Neuronal stem cell (in vitro differentiated cells): Measurements from ENCODE around the gene TRIM67.

Experiments used
- DNase-seq: peaks from one replicate; pipeline ENCODE4 v3.0.0-alpha.2; 2013; ENCODE audit warnings: low spot score
- H2AFZ ChIP-seq: one replicate; pipeline ENCODE4 v1.6.1; 2013; ENCODE audit warnings: mild to moderate bottlenecking, low read length, inconsistent platforms
- H2AK5ac ChIP-seq: 2 replicates; pipeline ENCODE4 v1.6.1; 2013; ENCODE audit warnings: low read depth, mild to moderate bottlenecking, inconsistent platforms, low read length, moderate library complexity, mixed read lengths
- H2BK120ac ChIP-seq: 2 replicates; pipeline ENCODE4 v1.6.1; 2013; ENCODE audit warnings: low read depth, mild to moderate bottlenecking, inconsistent platforms, low read length, moderate library complexity, mixed read lengths
- H2BK12ac ChIP-seq: one replicate; pipeline ENCODE4 v1.6.1; 2013; ENCODE audit warnings: low read length, inconsistent platforms
- H2BK15ac ChIP-seq: 2 replicates; pipeline ENCODE4 v1.6.1; 2013; ENCODE audit warnings: mild to moderate bottlenecking, low read length, inconsistent platforms, mixed read lengths
- H2BK5ac ChIP-seq: one replicate; pipeline ENCODE4 v1.6.1; 2013; ENCODE audit warnings: inconsistent platforms, mild to moderate bottlenecking, low read length, moderate library complexity
- H3K14ac ChIP-seq: one replicate; pipeline ENCODE4 v1.6.1; 2013; ENCODE audit warnings: low read length, inconsistent platforms
- H3K18ac ChIP-seq: 2 replicates; pipeline ENCODE4 v1.6.1; 2013; ENCODE audit warnings: low read length, inconsistent platforms
- H3K23ac ChIP-seq: 2 replicates; pipeline ENCODE4 v1.6.1; 2013; ENCODE audit warnings: low read depth, mild to moderate bottlenecking, mixed read lengths, low read length, inconsistent platforms; ENCODE audit not compliant: poor library complexity
- H3K27ac ChIP-seq: replicated peaks from 3 replicates; pipeline ENCODE4 v1.5.1; 2013; ENCODE audit warnings: low read length, inconsistent platforms
- H3K27me3 ChIP-seq, 3 experiments: 2 replicates each; pipeline ENCODE4 v1.6.1; 2013; ENCODE audit warnings: low read length in 3 of 3, mild to moderate bottlenecking in 2 of 3, inconsistent platforms in 1 of 3, low read depth in 1 of 3, mixed read lengths in 1 of 3, moderate library complexity in 1 of 3; ENCODE audit not compliant: control insufficient read depth in 3 of 3, insufficient read depth in 3 of 3
- H3K36me3 ChIP-seq, 2 donors: replicated peaks in 1 of 2; 2 replicates each; pipeline ENCODE4 v1.6.1; 2013; ENCODE audit warnings: low read length in 2 of 2; ENCODE audit not compliant: control insufficient read depth in 2 of 2, insufficient read depth in 2 of 2
- H3K4ac ChIP-seq: 2 replicates; pipeline ENCODE4 v1.6.1; 2013; ENCODE audit warnings: inconsistent platforms, mild to moderate bottlenecking, low read length, moderate library complexity
- H3K4me1 ChIP-seq, 2 donors: 1 replicate in 1 of 2; 2 replicates in 1 of 2; pipeline ENCODE4 v1.6.1; 2013; ENCODE audit warnings: low read length in 2 of 2, low read depth in 1 of 2; ENCODE audit not compliant: control insufficient read depth in 2 of 2, insufficient read depth in 1 of 2
- H3K4me2 ChIP-seq: one replicate; pipeline ENCODE4 v1.6.1; 2013; ENCODE audit warnings: mild to moderate bottlenecking, low read length, inconsistent platforms; ENCODE audit not compliant: insufficient read depth, poor library complexity, severe bottlenecking
- H3K4me3 ChIP-seq, 2 donors: 2 replicates each; pipeline ENCODE4 v1.5.1; 2013; ENCODE audit warnings: low read length in 2 of 2, mild to moderate bottlenecking in 2 of 2, inconsistent platforms in 1 of 2, moderate library complexity in 1 of 2
- H3K79me1 ChIP-seq: one replicate; pipeline ENCODE4 v1.6.1; 2013; ENCODE audit warnings: low read depth, mild to moderate bottlenecking, inconsistent platforms, low read length, moderate library complexity
- H3K9ac ChIP-seq: one replicate; pipeline ENCODE4 v1.6.1; 2013; ENCODE audit warnings: mild to moderate bottlenecking, low read depth, low read length, inconsistent platforms; ENCODE audit not compliant: poor library complexity
- H3K9me3 ChIP-seq, 2 donors: replicated peaks in 1 of 2; 2 replicates each; pipeline versions ENCODE3 to v1.6.1; 2013; ENCODE audit warnings: low read length in 2 of 2, mild to moderate bottlenecking in 2 of 2, inconsistent platforms in 1 of 2, low read depth in 1 of 2, mixed read lengths in 1 of 2, moderate library complexity in 1 of 2; ENCODE audit not compliant: control insufficient read depth in 2 of 2, insufficient read depth in 1 of 2
- H4K8ac ChIP-seq: one replicate; pipeline ENCODE4 v1.6.1; 2013; ENCODE audit warnings: low read depth, mild to moderate bottlenecking, inconsistent platforms, low read length, moderate library complexity
- H4K91ac ChIP-seq: one replicate; pipeline ENCODE4 v1.6.1; 2013; ENCODE audit warnings: low read length, low read depth, mild to moderate bottlenecking, inconsistent platforms; ENCODE audit not compliant: poor library complexity
- WGBS, 2 donors: extraction: QIAGEN DNeasy Blood & Tissue Kit; methylation state at CpG; one replicate each; pipeline ENCODE4 v1.1.7; 2013; ENCODE audit warnings: missing lambda C conversion rate in 2 of 2, mixed read lengths in 1 of 2; ENCODE audit not compliant: insufficient read length in 2 of 2, insufficient replicate concordance in 1 of 2; ENCODE audit errors: extremely low coverage in 2 of 2; 5-methylcytosine and 5-hydroxymethylcytosine counted together

The TRIM67 gene

GRCh38 chr1:231240883-231241735 is 79.3 kb downstream of the TRIM67 start, which contains the start of gene GNPAT:
Gene GNPAT (plus strand): TSS chr1:231241212. CDS start chr1:231241379, 167 bp downstream.
- H3K14ac ChIP-seq: peak within 1 kb of the TSS; percentile 47
- peak within 1 kb of the TSS; percentile 75 to 94 for H3K4me3 ChIP-seq
- H3K27me3 ChIP-seq: no peaks in the 10 kb centered on the region
- H3K9me3 ChIP-seq: peaks cover 0 to 2% of the 10 kb centered on the region in 2 donors
- H3K4ac ChIP-seq: no peak within 1 kb of the TSS
- H3K27ac ChIP-seq: peak within 1 kb of the TSS; percentile 56
- peak within 1 kb of the TSS; percentile 69 for H3K4me2 ChIP-seq
- H4K91ac ChIP-seq: no peak within 1 kb of the TSS
- peak within 1 kb of the TSS; percentile 90 for H3K23ac ChIP-seq
- no peak within 1 kb of the TSS for H2BK5ac ChIP-seq
- H3K4me1 ChIP-seq: peaks cover 3 to 7% of the 10 kb centered on the region in 2 donors
- no peak within 1 kb of the TSS for H2BK120ac ChIP-seq
- H2BK12ac ChIP-seq: no peak within 1 kb of the TSS
- peaks cover 10 to 35% of the 10 kb centered on the region in 2 donors for H3K36me3 ChIP-seq
- H3K18ac ChIP-seq: peak within 1 kb of the TSS; percentile 91
- H2AK5ac ChIP-seq: no peak within 1 kb of the TSS
- peaks cover 3% of the 10 kb centered on the region for H3K79me1 ChIP-seq
- H2AFZ ChIP-seq: peak within 1 kb of the TSS; percentile 94
- no peak within 1 kb of the TSS for H4K8ac ChIP-seq
- H3K9ac ChIP-seq: peak within 1 kb of the TSS; percentile 86
- no CpG with 5 or more reads among the region's 51 CpGs for WGBS, 2 donors
- peak; percentile 87 for DNase-seq
- no peak within 1 kb of the TSS for H2BK15ac ChIP-seq

DNA sequence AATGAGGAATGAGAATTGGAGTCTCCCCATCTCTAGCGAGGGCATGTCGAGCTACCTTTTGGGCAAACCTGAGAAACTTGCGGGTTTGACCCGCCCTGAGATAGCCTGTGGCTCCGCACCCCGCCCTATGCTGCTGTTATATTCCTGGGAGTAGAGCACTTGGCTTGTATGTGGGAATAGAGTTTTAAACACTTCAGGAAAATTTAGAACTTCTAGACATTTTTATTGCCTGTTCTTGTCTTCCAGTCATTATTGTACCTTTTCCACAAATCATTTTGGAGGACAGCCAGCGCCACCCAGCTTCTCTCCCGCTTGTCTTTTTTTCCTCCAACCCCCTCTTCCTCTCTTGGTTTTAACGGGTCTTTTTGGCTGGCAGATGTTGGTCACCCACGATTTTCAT is 79.9 kb downstream of the TRIM67 start:
- Histone ChIP-seq H2BK120ac (no peak overlapping the region), H3K9ac (no peak overlapping the region), H3K23ac (no peak overlapping the region), H2AFZ (peak overlapping the region; percentile 94), H4K8ac (no peak overlapping the region), H3K36me3 (peaks cover 10 to 34% of the 10 kb centered on the region in 2 donors), H2BK5ac (no peak overlapping the region), H3K79me1 (peaks cover 3% of the 10 kb centered on the region), H3K27me3 (no peaks in the 10 kb centered on the region), H3K14ac (no peak overlapping the region), H3K4me1 (peaks cover 3 to 7% of the 10 kb centered on the region in 2 donors), H2BK12ac (no peak overlapping the region), H3K18ac (no peak overlapping the region), H3K4me2 (peak overlapping the region; percentile 69), H2BK15ac (no peak overlapping the region), H3K9me3 (peaks cover 0 to 3% of the 10 kb centered on the region in 2 donors), H4K91ac (no peak overlapping the region), H3K4me3 (peak overlapping the region; percentile 75 to 94), H2AK5ac (no peak overlapping the region), H3K27ac (peak overlapping the region; percentile 9), H3K4ac (no peak overlapping the region)
- no peak for DNase-seq
- WGBS, 2 donors: no CpG with 5 or more reads among the region's 10 CpGs

DNA sequence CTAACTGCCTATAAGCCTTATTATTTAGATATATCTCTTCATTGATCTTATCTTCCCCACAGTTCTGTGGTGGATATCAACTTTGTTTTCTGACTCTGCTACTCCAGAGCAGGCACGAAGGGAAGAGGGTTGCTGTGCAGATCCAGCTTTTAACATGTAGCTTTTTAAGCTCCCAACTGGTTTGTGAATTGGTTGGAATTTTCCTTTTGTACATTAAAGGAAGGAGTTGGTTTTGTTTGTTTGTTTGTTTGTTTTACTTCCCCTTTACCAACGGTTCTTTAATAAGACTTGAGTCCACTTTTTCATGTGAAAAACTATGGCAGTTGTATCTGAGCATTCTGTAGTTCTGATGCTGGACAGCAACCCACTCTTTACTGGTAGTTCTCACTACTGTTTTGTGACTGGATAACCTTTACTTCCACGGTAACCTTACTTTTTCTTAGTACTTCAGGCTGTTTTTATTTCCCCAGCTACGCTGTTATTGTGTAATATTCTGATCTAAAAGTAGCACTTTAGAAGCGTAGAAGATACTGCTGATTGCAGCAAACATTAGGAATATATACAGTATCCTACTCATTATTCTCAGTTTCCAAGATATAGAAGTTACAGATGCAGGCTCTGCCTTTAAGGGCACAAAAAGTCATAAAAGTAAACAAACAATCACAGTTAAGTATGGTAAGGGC is 80.8 kb downstream of the TRIM67 start:
- no peak overlapping the region for H2BK120ac ChIP-seq
- no peak overlapping the region for H2BK5ac ChIP-seq
- H3K14ac ChIP-seq: no peak overlapping the region
- H3K27me3 ChIP-seq: no peaks in the 10 kb centered on the region
- no peak overlapping the region for H3K9ac ChIP-seq
- H3K4ac ChIP-seq: no peak overlapping the region
- no peak overlapping the region for H3K23ac ChIP-seq
- peaks cover 3% of the 10 kb centered on the region for H3K79me1 ChIP-seq
- no peak overlapping the region for H2BK15ac ChIP-seq
- peak overlapping the region in 1 of 2 donors; percentile 75 for H3K4me3 ChIP-seq
- no peak overlapping the region for H4K8ac ChIP-seq
- H2AK5ac ChIP-seq: no peak overlapping the region
- peaks cover 5 to 32% of the 10 kb centered on the region in 2 donors for H3K36me3 ChIP-seq
- H3K18ac ChIP-seq: no peak overlapping the region
- H4K91ac ChIP-seq: no peak overlapping the region
- H2AFZ ChIP-seq: no peak overlapping the region
- no peak overlapping the region for H3K4me2 ChIP-seq
- peaks cover 0 to 3% of the 10 kb centered on the region in 2 donors for H3K9me3 ChIP-seq
- H2BK12ac ChIP-seq: no peak overlapping the region
- DNase-seq: no peak
- peaks cover 3 to 7% of the 10 kb centered on the region in 2 donors for H3K4me1 ChIP-seq
- H3K27ac ChIP-seq: no peak overlapping the region
- WGBS, 2 donors: no CpG with 5 or more reads among the region's 5 CpGs

DNA sequence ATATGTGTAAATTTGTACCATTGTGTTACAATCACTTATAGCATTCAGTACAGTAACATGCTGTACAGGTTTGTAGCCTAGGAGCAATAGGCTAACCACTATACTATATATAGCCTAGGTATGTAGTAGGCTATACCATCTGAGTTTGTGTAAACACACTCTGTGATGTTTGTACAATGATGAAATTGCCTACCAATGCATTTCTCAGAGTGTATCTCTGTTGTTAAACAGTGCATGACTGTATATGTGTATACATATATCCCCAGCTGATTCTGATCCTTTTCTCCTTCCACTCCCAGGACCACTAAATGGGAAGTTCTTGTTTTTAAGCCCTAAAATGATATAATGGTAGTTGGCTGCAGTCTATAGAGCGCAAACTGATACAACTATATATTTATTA is 86.9 kb downstream of the TRIM67 start:
- Histone ChIP-seq H3K36me3 (peaks cover 3 to 57% of the 10 kb centered on the region in 2 donors), H3K27me3 (no peaks in the 10 kb centered on the region), H2AFZ (no peak overlapping the region), H3K4me1 (no peaks in the 10 kb centered on the region), H2BK5ac (no peak overlapping the region), H3K18ac (no peak overlapping the region), H3K14ac (no peak overlapping the region), H2BK15ac (no peak overlapping the region), H3K9ac (no peak overlapping the region), H3K23ac (no peak overlapping the region), H4K8ac (no peak overlapping the region), H3K79me1 (no peaks in the 10 kb centered on the region), H3K4me3 (no peak overlapping the region), H3K4me2 (no peak overlapping the region), H3K27ac (no peak overlapping the region), H2BK12ac (no peak overlapping the region), H2AK5ac (no peak overlapping the region), H3K9me3 (peaks cover 0 to 11% of the 10 kb centered on the region in 2 donors), H4K91ac (no peak overlapping the region), H2BK120ac (no peak overlapping the region), H3K4ac (no peak overlapping the region)
- DNase-seq: no peak
- WGBS, 2 donors: no CpG with 5 or more reads among the region's 1 CpG
